HG03442 (cell line): ENCODE data around the gene SLC1A2.

ENCODE experiments used
- ATAC-seq: cut with Tn5 transposase; IDR thresholded peaks from one replicate; pipeline ENCODE4 v1.9.1; 2021; ENCODE audit warnings: mild to moderate bottlenecking, moderate library complexity; ENCODE audit not compliant: unreplicated experiment

The SLC1A2 gene

DNA sequence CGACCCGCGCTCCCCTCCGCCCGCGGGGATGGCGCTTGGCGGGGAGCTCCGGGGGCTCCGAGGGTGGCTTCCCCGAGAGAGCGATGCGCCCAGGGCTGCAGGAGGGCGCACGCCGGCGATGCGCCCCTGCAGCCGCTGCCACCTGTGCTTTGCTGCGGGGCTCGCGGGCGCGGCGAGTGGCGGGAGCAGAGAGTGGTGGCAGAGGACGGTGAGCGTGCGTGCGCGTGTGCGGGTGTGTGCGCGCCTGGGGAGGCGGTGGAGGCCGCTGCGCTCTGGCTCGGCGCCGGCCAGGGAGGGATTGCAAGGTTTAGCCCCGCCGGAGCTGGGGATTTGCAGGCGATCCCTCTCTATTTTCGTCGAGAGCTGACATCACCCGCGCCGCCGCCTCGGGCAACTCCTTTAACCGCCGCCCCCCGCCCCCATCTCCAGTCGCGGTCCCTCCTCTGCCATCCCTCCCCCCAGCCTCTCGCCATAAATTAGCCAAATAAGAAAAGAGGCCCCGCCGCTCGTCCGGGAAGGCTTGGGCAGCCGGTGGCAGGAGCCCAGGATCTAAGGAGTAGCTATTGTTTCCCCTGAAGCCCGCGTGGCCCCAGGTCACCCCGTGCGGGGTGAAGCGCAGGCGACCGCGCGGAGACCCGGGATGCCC, at the start of gene SLC1A2:
Gene SLC1A2, minus strand, starts transcription at position 375 of the 646 bp plus-strand sequence. CDS start 592 bp downstream, outside the sequence.
- ATAC-seq = no peak

DNA sequence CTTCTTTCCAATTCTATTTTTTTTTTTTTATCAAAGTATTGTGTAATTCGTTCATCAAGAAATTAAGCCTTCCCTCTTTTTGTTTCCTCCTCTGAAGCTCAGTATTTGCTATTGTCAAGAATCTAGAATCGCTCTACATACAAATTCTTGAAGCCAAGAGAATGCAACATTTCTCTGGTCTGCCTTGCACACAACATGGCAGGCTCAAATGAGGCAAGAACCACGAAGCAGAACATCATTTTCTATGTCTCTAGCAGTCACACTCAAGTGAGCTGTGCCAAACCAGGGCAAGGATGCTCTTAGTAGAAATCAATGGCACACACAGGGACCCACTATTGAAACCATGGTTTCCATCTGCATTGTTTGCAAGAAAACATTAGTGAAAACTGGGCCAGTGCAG, 46.7 kb upstream of the SLC1A2 start:
- ATAC-seq = no peak

DNA sequence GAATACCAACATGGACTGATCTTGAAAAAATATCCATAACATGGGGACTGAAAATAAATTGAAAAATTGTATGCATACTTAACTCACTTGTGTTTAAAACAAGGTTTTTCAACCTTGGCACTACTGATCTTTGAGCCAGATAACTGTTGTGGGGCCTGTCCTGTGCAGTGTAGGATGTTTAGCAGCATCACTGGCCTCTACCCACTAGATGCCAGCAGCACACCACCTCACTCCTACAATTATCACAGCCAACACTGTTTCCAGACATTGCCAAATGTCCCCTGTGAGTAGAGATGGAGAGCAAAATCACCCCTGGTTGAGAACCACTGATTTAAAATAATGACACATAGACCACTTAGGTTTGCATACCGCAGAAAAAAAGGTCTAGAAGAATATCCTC, 45.0 kb upstream of the SLC1A2 start:
- no peak for ATAC-seq

DNA sequence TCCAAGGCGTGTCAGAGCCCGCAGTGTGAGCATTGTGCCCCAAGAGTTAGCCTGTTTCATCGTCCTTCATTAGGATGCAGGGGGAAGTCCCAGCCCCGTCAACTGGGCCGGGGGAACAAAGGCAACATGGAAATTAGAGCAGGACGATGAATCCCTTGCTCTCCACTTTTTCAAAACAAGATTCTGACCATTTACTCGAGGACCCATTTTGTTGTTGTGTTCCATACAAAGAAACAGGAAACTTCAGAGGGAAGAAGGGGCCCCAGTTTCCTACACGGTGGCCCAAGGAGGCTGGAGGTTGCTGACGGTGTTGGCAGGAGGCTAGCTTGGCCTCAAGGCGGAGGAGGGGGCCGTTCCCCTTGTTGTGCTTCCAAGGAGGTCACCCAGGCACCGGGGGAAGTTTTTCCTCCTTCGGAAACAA, 44.0 kb upstream of the SLC1A2 start:
- no peak for ATAC-seq

DNA sequence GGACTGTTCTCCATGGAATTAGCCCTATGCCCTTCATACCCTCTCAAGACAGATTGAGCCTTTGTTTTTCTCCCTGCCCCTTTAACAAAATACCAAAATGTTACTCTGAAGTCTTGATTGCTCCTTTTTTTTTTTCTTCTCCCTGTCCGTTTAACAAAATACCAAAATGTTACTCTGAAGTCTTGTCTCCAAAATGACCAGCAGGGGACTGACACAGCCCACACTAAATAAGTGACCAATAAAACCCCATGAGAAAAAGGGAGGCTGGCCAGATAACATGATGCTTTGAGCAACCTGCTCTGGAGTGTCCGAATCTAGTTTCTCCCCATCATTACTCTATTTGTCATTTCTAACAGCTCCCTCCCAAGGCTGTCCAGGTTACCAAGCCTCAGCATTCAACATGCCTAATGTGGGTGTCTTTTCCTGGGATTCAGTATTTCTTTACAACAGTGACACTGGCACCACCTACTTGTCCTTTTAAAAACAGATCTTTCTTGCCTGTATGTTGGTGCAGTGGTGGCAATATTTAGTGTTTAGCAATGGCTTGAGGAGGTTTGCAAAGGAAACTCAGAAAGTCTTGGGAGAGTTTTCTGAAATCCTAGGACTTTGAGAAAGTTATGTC, 42.7 kb upstream of the SLC1A2 start:
- ATAC-seq = no peak

DNA sequence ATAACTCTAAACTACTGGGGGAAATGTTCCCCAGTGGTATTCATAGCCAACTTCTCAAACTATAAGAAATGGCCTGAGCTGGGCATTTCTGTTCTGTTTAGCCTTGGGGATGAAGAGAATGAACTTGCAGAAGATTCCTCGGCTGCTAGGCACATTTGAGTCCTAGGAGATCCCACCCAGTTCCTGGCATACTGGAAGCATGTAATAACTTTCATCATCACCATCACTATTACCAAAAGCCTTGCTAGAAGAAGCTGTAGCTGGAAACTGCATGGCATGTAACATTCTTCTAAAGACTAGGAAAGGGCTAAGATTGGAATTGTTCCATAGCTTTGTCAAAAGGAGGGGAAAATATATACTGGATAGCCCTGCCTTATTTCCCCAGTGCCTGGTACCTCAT, 40.1 kb upstream of the SLC1A2 start:
- ATAC-seq = no peak

DNA sequence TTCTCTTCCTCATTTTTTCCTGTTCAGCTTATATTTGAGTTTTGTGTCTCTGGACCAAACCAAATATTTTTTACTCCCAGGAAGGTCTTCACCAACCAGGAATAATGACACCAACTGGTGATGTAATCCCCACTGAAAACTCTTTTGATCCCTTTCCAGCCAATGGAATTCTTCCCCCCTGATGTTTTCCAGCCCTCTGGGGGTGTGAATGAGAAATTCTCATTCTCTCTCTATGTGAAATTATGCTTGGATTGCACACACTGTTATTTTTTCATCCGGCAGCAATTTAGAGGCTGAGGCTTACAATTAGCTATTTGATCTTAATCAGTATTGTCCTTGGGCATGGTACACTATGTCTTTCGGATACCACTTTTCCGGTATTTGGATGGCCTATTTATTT, 39.5 kb upstream of the SLC1A2 start:
- ATAC-seq = no peak

DNA sequence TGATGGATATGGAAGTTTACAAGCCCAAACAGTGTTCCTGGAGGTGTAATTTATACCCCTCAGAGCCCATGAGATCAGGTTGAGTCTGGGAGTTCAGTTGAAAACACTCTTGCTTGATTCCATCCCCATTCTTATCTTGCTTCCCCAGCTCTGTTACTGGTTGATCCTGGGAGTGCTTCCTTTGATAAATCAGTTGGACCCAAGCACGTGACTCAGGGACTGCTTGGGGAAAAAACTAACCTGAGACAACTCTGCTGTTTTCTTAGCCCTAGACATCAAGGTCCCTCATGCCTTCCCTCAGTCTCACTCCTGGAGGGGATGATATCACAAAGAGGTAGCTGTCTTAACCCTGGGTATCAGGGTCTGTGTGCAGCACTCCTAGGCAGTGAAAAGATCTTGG, 35.0 kb upstream of the SLC1A2 start:
- no peak for ATAC-seq

DNA sequence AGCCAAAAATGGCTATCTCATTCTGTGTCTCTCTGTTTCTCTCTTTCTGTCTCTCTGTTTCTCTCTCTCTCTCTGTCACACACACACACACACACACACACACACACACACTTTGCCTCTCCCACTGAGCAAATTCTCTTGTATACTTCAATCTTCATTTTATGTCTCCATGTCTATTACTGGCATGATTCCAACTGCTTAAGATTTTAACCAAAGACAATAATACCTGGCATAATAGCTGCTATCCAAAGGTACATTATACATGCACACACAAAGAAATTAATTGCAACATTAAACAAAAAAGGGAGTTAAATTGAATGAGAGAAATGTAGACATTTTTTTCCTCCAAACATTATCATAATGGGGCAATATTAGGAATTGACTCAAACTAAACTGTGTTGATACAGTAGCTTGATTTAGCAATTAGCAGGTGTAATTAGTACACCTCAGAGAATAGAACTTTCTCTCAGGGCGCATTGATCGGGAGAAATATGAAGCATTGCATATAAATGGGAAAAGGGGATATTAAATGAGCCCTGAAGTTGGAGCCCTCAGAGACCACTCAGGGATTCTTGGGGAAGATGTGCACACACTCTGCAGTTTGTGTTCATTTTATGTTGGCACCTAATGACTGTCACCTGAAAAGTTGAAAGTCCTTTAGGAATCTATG, 17.4 kb upstream of the SLC1A2 start:
- no peak for ATAC-seq

DNA sequence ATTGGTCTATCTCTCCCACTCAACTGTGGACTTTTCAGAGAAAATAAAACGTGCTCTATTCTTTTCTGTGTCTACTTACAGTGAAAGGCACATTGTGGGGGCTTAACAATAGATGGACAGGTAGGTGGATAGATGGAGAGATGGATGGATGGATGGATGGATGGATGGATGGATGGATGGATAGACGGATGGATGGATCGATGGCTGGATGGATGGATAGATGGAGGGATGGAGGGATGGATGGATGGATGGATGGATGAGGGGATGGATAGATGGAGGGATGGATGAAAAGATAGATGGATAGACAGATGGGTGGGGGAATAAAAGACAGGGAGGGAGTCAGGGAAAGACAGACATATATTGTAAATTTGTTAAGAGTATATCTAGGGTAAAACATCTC, 14.2 kb upstream of the SLC1A2 start:
- ATAC-seq = no peak

DNA sequence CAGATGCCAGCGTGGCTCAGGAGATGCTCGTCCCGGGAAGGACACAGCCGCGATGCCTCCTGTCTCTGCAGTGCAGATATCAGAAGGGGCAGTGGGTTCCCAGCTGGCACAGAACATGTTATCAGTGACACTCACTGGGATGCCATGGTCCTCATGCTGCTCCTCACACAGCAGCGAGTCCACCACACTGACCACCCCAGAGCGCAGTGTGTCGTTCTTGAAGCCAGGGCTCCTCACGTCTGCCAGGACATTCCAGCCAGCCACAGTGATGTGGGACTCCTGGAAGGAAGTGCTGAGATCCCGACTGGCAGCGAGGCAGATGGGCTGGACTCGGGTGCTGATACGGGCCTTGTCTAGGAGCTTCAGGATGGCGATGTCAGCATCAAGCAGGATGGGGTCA, 13.1 kb upstream of the SLC1A2 start:
- ATAC-seq = no peak

DNA sequence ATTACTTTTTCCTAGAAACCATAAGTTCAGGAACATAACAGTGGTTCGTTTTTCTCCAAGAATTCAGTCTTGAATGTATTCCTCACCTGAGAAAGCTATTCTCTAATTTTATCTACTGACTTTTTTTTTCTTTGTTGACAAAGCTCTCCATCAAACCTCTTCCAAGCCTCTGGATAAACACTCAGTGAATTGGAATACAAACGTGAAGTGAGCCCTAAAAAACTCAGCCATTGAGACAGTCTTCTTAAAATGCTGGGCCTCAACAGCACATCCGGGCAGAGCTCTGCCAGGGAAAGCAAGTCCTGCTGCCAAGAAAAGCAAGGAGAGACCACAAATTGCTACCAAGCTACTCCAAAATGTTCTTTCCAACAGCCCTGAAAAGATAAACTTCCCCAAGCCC, 7.7 kb upstream of the SLC1A2 start:
- ATAC-seq = no peak

DNA sequence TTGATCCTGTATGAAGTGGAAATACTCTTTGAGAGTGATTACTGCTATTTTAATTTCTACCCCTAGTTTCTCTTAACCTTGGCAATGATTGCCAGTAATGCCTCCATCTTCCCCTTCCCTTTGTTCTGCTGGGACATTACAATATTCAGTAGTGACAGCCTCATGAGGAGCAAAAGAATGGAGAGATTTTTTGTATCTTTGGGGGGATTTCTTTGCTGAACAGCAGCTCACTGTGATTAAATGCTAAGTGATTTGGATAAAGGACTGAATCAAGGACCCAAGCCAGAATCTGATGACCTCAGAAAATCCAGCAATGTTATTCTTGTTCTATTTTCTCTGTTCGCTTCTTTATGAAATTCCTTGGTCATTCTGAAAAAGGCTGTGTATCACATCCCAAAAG, 7.0 kb upstream of the SLC1A2 start:
- ATAC-seq = no peak

DNA sequence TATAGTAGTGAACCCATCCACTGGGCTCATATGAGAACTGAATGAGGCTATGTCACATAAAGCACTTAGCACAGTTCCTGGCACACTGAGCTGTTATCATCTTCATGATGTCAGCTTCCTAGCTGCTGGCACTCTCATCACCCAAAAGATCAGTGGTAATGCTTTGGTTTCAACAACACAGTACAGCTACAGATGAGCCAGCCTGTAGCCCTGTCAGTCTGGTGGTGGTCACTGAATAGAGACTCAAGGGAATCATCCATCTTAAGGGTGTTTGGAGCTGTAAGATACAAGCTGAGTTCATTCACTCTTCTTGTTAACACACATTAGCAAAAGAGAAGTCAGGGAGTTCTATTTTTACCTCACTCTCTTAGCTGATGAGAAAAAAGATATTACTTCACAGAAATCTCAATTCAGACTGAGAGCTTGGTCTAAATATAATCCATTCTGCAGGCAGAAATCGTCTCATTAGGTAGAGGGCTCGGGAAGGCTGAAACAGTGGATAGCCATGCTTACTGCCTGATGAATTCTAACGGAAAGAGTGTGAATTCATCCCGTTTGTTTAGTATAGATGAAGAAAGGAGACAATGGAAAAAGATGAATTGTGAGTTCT, 6.3 kb upstream of the SLC1A2 start:
- no peak for ATAC-seq

DNA sequence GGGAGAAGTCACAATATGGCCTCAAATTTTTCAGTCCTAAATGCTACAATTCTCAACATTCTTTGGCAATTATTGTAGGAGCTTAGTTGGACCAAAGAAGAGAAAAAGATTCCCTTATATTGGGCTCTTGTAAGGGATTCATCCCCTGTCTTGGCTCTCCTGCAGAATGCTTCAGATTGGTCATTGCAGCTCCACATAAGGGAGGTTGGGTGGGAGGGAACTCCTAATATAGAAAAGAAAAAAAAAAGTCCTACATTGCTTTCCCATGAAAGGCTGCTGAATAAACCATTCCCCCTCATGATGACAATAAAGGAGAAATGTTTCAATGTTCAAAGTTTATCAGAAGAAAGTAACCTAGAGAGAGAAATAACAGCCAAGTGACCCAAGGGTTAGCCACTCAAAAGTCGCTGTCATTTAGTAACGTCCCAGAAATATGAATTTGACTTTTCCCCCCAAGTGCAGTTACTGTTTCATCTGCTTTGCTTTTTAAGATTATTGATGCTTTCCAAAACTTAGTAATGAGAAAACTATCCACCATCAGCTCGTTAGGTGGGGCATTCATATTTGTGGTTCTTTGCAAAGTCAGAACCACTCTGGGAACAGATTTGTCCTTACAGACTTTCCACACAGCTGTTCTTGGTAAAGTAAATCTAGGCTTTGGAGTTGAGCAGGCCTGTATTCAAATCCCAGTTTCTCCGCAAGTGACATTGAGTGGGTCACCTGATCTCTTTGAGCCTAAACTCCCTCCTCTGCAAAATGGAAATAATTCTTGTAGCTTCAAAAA, 5.0 kb upstream of the SLC1A2 start:
- ATAC-seq = no peak

DNA sequence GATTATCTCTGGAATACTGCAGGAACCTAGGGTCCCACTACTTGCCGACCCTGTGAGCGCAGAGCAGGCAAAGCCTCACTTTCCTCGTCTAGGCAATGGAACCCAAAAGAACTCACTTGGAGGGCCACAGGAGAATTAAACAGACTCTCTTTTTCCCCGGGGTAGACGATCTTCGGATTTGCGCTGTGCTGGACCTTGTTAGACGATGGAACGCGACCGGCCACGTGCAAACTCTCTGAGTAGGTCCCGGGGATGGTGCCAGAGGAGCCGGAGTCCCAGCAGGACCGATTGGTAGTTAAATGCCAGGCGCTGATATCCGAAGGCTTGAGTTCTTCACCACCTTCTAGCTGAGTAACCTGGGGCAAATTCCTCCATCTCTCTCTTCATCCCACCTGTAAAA, 1.0 kb upstream of the SLC1A2 start:
- ATAC-seq = no peak

DNA sequence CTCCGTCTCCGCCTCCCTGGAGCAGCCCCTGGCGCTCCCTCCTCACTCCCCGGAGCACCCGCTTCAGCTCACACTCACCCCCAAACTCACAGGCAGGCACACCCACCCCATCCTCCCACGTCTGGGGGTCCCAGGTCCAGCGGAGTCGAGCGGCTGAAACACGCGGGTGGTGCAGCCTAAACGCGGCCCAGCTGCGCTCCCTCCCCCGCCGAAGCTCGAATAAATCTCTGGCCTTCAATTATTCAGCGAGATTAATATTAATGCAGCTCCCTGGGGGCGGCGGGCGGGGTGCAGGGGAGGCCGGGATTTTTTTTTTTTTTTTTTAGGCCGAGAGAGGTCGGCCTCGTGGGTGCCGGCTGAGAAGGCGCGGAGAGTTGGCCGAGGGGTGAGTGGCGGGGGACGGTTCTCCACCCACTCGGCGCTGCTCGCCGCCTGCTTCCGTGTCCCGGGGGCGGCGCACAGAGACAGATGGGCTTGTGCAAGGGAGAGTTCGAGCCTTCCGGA, 524 bp upstream of the SLC1A2 start:
- no peak for ATAC-seq

DNA sequence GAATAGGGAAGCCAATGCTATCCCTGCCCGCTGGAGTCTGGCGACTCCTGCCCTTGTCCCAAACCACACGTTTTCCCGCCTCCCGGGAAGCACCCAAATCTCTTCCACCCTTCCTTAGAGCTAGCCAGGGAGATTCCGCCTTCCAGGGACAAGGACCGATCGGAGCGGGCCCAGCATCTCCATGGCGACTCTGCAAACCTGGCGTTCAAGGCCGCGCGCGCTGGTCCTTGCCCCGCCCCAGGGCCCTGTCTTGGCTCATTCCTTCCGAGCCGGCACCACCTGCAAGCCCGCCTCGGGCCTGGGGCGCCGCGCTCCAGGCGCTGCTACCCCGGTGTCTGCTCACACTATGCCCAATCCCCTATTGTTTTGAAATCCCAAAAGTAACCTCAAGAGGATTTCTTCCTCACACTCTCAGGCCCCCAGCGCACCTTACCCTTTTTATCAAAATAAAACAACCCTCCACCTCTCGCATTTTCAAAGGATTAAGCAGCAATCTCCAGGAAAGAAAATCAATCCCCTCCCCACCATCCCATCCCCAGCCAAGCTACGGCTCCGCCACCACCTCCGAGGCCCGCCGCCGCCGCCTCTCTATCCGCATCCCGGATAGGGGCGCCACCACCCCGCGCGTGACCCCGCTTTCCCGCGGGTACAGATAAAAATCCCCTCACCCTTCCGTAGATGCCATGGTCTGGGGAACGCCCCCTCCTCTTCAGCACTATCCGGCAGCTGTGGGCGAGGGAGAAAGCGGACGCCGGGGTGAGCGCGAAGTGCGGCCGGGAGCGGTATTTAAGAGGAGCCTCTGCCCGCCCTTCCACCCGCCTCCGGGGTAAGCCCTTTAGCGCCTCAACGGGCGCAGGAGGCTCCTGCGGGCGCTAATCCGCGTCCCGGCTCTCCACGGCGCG, 825 bp downstream of the SLC1A2 start:
- no peak for ATAC-seq

DNA sequence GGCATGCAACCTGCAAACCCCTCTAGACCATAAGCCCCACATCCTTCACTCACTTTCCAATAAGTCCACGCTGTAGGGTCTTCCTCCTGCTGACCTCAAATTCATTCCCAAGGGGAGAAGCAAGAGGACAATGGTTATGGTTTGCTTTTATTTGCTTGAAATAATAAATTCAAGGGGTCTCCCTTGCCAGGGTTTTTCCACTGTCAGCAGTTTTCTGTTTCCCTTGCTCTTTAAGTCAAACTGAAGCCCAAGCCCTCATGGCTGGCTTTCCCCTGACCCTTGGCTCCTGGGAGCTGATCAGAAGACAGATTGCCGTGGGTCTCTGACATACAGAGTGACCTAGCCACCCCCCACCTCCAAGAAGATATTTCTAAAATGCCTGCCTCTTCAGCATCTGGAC, 3.9 kb downstream of the SLC1A2 start:
- ATAC-seq = no peak

DNA sequence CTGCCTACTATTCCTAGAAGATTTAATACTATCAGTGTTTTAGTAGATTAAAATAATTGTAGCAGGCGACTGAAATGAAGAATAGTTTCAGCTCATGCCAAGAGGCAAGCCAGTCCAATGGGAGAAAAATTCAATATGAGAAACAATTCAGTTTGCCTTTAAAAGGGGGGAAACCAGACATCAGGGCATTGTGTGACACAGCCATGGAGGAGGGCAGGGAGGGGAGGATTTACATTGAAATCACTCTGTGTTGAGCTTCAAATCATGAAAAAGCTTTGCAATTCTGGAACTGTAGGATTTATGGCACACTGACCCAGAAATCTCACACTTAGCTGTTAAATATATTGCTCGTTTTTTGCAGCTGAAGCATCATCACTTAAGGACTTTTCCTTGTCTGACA, 4.6 kb downstream of the SLC1A2 start:
- ATAC-seq = no peak
